Caki2 (cell line): Measurements from ENCODE around the gene PDS5B. TPM values are rescaled to one million over a fixed set of nuclear protein-coding genes. Genes with fewer than 3 reads are reported as not detected.

Experiments
- DNase-seq: peaks from one replicate; pipeline ENCODE4 v3.0.0-alpha.2; 2015; ENCODE audit warnings: low read depth
- in situ Hi-C: cut with HindIII; loops from 2 replicates; pipeline ENCODE4 v1.10.0; 2016; ENCODE audit warnings: low sequenced_read_pairs, low pct_unique_long_range_greater_than_20kb, mixed read lengths
- total RNA-seq: library from RNA; depleted of rRNA; stranded (reverse); fragments of >200 nt; shearing (Covaris generic); gene quantifications from 2 replicates; pipeline ENCODE4 v1.2.3, GENCODE V29; 2014; ENCODE audit warnings: low replicate concordance

PDS5B gene
- total RNA-seq, 1 experiment from 2014 or later, result 5.6 TPM

DNA sequence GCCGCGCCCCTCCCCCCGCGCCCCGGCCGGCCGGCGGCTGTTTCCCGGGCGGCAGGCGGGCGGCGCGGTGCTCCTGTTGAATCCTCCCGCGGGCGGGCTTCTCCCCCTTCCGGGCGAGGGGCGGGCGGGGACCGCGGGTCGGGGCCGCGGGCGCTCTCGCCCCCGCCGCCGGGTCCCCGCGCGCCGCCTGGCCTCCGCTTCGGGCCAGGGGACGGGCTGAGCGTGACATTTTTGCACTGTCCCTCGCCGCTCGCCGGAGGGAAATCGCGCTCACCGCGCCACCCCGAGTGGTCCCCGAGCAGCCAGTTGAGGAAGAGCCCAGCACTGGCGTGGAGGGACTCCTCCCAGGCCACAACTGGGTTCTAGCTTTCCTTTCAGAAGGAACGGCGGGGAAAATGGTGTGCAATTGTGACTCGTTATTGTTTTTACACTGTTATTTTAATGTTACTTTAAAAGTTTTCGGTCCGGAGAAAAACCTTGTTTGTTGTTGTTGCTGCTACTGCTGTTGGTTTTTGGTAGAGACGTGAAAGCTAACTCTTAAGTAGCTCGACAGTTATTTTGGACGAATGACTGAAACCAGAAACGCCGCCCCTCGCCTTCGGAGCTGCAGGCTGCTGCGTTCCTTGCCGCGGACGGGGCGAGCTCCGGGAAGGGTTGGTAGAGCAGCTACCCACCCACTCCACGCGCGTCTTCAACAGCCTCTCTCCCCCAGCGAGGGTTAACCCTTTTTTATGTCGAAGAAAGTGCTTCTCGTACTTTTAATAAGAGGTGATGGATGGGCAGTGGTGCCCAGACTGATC lies 959 bp downstream of the PDS5B start:
- in situ Hi-C loops, result no loop called here
- peak; percentile 61 for DNase-seq

DNA sequence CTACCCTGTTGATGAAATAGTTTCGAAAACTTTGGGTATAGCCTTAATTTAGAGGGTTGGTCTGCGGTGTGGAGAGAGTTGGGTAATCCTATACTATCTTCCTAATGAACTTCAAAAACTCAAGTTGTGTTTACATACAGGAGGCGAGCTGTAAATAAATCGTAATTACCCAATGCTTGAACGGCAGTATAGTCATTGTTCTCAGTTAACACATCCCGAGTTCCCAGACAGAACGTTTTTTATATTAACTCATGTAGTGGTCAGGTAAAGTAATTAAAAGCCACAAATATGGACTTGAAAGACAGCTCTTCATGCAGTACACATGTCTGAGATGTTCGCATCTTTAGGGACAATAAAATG lies 1.5 kb downstream of the PDS5B start:
- no peak for DNase-seq
- in situ Hi-C loops, result no loop called here

DNA sequence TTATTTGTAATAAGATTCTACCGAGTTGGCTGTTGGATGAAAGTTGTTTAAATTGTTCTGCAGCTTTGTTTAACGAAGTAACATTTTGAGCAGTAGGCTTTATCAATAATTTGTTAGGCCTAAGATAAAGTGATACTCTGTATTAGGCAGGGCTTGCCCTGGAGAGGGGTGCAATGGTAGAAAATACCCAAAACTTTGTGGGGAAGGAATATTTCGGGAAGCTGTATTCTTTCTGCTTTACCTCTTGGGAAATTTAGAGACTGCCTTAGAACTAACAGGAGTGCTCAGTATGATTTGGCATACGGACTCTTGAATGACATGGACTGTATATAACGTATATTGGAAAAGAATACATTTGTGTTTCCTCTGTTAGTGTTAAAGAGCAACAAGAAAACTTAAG lies 2.5 kb downstream of the PDS5B start:
- in situ Hi-C loops, result no loop called here
- DNase-seq, result no peak

DNA sequence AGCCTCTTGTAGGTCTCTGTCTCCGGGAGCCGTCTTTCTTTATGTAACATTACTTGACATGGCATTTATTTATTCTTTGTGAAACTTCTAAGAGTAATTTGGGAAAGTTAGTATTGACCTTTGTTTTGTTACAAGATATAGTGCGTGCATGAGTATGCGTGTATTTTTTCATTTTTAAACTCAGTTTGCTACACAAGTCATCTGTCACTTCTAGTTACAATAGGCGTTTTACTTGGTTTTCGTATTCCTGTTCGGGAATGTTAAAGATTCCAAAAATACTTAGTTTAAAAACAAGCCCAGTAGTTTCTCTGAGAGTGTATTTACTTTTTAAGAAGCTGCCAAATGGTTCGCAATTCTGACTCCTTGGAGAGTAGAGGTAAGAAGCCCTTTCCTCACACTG lies 3.2 kb downstream of the PDS5B start:
- no peak for DNase-seq
- in situ Hi-C loops, result no loop called here

DNA sequence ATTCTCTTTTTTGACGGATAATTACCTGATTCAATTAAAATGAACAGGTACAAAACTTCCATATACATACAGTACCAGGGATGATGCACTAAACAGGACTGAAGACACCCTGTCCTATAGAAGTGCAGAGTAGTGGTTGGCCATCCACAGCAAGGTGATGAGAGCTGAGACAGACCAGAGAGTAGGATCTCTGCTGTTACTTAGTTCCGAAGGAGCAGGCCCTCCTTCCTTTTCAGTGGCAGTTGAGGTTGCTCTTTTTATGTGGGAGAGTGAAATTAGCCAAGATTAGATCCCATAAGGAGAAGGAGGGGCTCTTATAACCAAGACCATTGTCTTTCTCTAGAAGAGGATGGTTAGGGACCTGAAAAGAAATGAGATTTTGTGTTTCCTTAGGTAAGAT lies 4.0 kb downstream of the PDS5B start:
- no peak for DNase-seq
- in situ Hi-C loops, result no loop called here

DNA sequence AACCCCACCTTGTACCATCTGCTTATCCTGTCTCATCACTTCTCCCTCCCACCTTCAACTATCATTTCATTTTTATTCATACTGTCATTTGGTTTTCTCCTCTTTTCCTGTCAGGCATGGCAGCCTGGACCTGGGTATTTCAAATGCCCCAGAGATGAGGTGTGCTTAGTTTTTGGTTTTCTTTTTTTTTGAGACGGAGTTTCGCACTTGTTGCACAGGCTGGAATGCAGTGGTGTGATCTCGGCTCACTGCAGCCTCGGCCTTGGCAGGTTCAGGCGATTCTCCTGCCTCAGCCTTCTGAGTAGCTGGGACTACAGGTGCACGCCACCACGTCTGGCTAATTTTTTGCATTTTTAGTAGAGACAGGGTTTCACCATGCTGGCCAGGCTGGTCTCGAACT lies 5.8 kb downstream of the PDS5B start:
- in situ Hi-C loops, result no loop called here
- no peak for DNase-seq

DNA sequence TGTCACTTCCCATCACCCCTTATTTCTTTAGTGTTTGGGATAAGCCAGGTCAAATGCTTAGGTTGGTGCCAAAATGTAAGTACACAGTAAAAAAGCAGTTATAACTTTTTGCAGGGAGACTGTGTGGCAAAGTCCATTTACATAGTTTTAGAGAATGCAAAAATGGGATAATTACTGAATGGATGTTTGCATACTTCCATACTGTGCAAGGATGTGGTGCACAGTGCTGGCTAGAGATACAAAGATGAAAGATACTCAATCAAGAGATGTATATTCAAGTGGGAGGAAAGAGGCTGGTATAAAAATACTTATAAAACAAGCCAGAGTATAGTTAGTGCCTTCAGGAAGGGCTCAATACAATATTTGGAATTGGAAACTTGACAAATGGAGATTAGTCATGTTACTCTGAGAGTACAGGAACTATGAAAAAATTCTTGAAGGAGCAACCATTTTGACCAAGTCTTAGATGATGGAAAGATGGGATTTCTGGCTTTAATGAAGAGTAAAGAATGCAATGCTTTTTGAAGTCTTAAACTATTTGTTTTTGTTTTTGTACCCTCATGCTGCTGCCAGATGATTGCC lies 8.0 kb downstream of the PDS5B start:
- in situ Hi-C loops, result no loop called here
- DNase-seq, result no peak

DNA sequence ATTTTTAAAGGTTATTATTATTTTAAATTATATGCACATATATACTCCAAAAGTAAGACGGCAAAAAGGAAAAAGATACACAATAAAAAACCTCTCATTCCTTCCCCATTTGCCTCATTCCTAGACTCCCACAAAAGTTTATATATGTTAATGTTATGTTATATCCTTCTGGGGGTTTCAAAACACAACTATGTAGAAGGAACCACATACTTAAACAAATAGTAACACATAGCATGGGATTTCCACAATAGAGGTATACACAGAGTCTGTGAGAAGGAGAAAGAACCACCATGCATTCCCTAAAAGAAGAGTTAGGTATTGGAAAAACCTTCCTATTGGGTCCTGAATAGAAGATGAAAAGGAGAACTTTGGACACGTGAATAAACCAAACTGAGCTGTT lies 9.1 kb downstream of the PDS5B start:
- in situ Hi-C loops, result no loop called here
- no peak for DNase-seq

DNA sequence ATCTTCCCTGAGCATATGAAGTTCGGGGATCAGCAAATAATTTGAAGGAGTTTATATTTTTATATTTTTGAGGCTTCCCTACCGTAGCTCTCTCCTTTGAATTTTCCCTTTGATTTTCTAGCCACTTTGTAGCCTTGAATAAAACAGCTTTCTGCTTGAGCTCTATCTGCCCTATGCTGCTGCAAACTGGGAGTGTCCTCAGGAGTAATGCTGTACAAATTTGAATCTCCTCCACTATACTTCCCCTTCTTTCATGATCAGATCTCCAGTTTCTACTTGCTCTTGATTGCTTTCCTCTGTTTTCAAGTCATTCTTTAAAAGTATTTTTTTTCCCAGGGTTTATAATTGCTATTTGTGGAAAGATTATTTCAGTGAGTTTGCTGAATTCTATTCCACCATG lies 14.6 kb downstream of the PDS5B start:
- in situ Hi-C loops, result no loop called here

DNA sequence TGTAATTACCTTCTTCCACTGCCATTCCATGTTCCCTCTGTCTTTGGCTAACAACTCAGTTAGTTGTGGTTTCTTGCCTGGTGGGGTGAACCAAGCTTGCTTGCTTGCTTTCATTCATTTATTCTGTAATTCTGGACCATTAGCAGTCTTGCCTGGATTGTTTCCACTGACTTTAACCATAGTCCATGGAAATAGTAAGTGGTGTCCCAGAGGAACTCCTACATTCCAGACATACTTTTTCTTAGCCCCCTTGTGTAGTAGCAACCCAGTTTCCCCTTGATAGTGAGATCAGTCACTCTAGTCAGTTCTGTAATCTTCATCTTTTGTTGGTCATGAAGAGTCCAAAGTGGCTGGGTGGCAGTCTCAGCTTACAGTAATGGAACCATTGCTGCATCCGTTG lies 23.2 kb downstream of the PDS5B start:
- in situ Hi-C loops, result no loop called here

More for the DNA sequence above, 14.6 kb downstream of the PDS5B start:
- DNase-seq, result no peak

DNA sequence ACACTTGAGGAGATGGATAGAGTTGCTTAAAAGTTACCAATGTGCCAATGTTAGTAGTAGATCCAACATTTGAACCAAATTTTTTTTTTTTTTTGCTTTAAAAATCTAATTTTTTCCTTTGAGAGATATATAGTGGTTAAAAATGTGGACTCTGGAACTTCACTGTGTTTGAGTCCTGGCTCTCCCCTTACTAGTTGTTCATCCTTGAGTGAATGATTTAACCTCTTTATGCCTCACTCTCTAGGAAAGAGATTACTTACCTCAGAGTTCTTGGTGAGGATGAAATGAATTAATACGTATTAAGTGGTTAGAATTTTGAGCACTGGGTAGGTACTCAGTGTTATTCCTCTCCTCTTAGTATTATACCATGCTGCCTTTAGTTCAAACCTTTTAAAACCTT lies 24.3 kb downstream of the PDS5B start:
- in situ Hi-C loops, result no loop called here

More for the DNA sequence above, 23.2 kb downstream of the PDS5B start:
- no peak for DNase-seq

DNA sequence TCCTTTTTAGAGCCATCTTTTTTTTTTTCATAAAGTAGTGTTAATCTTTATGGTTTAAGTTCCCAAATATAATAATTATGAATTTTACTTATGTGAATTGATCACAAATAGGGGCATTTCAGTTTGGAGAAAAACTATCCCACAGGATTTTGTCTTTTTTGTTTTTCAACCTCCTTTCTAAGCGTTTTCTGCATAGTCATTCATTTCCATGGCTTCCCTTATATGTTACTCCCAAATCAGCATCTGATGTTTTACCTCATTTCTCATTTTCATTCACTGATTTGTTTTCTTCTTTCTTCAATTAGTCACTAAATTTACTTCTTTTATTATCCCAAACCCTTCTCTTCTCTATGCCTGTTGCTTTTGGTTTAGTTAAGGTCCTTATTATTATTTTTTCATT lies 24.7 kb downstream of the PDS5B start:
- in situ Hi-C loops, result no loop called here
- no peak for DNase-seq

More for the DNA sequence above, 24.3 kb downstream of the PDS5B start:
- DNase-seq, result no peak

DNA sequence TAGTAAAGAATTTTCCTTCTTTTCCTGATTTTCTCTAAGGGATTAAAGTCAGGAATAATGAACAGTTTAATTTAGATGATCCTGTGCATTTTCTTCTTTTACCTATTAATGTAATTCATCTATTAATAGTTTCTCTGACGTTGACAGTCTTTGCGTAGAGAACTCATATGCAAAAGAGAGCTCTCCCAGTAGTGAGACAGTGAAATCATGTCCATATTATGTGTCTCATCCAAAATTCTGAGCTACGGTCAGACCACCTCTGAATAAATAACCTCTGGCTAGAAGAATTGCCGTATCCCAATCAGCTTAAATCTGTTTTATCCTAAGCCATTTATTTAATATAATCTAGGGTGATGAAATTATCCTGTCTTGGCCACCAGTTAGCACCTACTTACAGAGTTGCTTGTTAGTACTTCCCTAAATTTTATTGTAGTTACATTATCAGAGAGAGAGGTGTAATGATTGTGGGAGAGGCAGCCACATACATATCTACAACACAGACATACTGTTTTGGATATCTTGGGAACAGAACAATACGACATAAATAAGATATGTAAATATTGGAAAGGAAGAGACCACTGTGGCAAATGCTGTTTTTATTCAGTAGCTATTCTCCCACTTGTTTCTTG lies 30.7 kb downstream of the PDS5B start:
- in situ Hi-C loops, result no loop called here
- DNase-seq, result no peak

DNA sequence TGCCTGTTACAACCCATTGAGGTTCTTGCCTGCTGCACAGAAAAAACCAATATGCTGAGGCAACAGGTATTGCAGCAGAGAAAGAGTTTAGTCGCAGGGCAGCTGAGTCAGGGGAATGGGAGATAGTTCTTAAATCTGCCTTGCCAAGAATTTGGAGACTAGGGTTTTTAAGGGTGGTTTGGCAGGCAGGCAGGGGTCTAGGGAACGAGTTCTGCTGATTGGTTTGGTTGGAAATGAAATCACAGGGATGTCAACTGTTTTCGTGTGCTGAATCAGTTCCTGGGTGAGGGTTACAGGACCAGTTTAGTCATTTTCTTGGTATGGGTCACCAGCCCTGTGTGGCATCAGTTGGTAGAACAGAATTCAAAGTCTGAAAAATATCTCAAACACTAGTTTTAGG lies 36.6 kb downstream of the PDS5B start:
- no peak for DNase-seq
- in situ Hi-C loops, result no loop called here

DNA sequence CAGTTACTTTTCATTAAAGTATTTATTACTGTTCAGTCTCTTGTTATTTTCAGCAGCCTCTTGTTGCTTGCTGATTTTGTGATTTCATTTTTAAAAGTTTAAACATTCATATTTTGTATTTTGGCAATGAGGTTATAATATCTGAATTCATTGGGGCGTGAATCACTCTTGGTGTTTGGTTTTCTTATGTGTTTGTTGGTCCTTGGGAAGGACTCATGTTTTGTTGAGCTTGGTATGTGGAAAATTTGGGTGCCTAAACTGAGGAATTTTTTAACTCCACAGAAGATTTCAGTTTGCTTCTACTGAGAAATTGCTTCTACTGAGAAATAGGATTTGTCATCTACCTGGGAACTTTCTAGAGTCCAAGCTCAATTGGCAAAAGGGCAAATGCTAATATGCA lies 38.2 kb downstream of the PDS5B start:
- in situ Hi-C loops, result no loop called here
- no peak for DNase-seq

DNA sequence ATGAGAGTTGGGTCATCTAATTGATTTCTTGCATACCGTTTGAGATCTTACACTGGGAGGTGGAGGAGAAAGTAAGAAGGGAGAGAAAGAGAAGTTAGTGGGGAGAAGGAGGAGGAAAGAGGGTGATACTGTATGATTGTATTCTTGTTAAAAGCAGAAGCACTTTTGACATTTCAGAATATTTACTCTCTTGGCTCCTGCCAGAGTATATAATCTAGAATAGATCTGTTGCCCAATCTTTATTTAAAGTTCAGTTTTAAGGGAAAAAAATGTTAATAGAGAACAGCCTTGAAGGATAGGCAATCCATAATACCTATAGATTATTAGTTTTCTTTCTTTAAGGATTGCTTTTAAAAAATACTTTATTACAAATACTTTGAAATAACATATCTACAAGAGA lies 41.5 kb downstream of the PDS5B start:
- no peak for DNase-seq
- in situ Hi-C loops, result no loop called here

DNA sequence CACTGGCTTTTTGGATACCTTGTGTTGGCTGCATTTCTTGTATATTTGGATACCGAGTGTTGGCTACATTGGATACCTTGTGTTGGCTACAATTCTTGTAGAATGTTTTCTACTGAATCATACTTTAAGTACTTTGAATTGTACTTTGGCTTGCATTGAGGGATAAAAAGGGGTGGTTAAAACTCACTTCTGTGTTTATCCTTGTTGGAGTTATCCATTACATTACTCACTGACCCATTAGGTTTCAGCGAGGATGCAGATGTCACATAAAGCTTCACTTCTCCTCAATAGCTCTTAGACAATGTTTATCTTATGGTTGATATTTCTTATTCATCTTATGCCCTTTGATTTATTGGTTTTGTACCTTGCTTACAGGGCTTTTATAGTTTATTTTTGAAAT lies 43.1 kb downstream of the PDS5B start:
- in situ Hi-C loops, result no loop called here
- no peak for DNase-seq

DNA sequence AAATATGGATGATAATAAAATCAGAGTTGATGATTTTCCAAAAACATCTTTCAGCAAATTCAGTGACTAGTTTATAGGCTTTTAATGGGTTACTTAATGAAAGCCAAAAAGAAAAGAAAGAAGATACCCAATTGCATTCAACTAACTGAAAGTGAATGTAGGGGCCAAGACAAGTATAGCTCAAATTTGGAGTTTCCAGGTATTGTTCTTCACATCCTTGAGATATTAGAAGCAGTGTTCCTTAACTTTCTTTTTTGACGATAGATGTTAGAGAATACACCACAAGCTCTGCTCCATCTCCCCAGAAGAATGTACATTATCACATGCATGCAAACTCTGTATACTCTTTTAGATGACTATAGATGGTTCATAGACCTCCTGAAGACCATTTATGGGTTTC lies 43.6 kb downstream of the PDS5B start:
- DNase-seq, result no peak
- in situ Hi-C loops, result no loop called here

DNA sequence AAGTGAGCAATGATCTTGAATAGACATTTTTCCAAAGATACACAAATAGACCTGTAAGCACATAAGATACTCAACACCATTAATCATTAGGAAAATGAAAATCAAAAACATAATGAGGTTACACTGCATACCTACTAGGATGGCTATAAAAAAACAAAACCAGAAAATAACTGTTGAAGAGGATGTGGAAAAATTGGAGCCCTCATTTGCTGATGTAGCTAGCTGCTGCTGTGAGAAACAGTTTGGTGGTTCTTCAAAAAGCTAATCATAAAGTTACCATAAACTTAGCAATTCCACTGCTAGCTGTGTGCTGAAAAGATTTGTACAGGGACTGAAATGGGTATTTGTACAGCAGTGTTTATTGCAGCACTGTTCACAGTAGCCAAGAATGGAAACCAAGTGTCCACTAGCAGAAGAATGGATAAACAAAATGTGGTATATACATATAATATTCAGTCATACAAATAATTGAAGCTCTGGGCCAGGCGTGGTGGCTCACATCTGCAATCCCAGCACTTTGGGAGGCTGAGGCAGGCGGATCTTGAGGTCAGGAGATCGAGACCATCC lies 46.2 kb downstream of the PDS5B start:
- in situ Hi-C loops, result no loop called here
- no peak for DNase-seq
